ENCODE results near the gene CD22. TPM values are rescaled to one million over a fixed set of nuclear protein-coding genes. Genes with fewer than 3 reads are reported as not detected.

CD22 gene
- total and polyA plus RNA-seq, 2 of the 13 experiments (the other 11 are each of a cell fraction or from before 2014, with no cell fraction given), result 0.71 to 1.7 TPM

GRCh38 chr19:35309481-35310279, 19.3 kb upstream of the CD22 start:
- Histone ChIP-seq H3K4me2 (ENCODE audit: low read depth, low read length) (peak overlapping the region; percentile 48), H2AFZ (ENCODE audit: low read length) (no peak overlapping the region), H3K27me3 (ENCODE audit: control insufficient read depth in 1 of 2, insufficient read depth in 2 of 2, low read length in 2 of 2) (no peaks in the 10 kb centered on the region), H3K79me2 (ENCODE audit: insufficient read depth, low read length) (no peaks in the 10 kb centered on the region), H3K9ac (ENCODE audit: insufficient read depth, low read depth, low read length) (peak overlapping the region; percentile 7; the same call in 1 of the 2 replicates), H3K9me3 (ENCODE audit: low read length) (no peaks in the 10 kb centered on the region), H3K4me1 (ENCODE audit: insufficient read depth, low read length) (peaks cover 99% of the 10 kb centered on the region), H4K20me1 (ENCODE audit: insufficient read depth, low read length) (no peaks in the 10 kb centered on the region), H3K4me3 (replicated peaks in 1 of 3; ENCODE audit: insufficient read depth in 1 of 3, low read depth in 2 of 3, low read length in 3 of 3) (peak overlapping the region in 1 of 3 experiments; percentile 19; a peak in 1 of 6 replicates), H3K36me3 (replicated peaks in 1 of 2; ENCODE audit: control insufficient read depth in 1 of 2, insufficient read depth in 2 of 2, low read length in 2 of 2) (no peaks in the 10 kb centered on the region), H3K27ac (ENCODE audit: extremely low read length, insufficient read depth, low read length) (peak overlapping the region; percentile 61)
- FAIRE-seq (peak; percentile 85), ATAC-seq (peak; percentile 65), DNase-seq (ENCODE audit: low spot score) (peak; percentile 87)
- 46% methylated on average over 15 of the region's 47 CpGs for WGBS (ENCODE audit: low lambda C conversion rate)
- no TSS peak for BruUV-seq (replicated peaks)
- POLR2A ChIA-PET, result interaction anchor here (0.6 to 3.7 kb wide), 7 partner anchors 7 to 169 kb away, joined by 3 to 16 read pairs (median 4); partner anchors contain the start of gene HAMP
- CTCF ChIA-PET (ENCODE audit: low intra/inter-chr PET ratio, low total read pairs), result no interaction called here
- in situ Hi-C loops (cut with HindIII; ENCODE audit: extremely low pct_ligation_motif_present, low pct_unique_long_range_greater_than_20kb), result no loop called here
- intact Hi-C loops (cut with micrococcal nuclease; ENCODE audit: unreplicated experiment), result no loop called here
- TF ChIP-seq ZSCAN25 (CRISPR knock-in tag; IDR thresholded peaks at IDR 0.05), result no peak
- no peak for TF ChIP-seq PTBP1 (IDR thresholded peaks at IDR 0.05; ENCODE audit: low read depth, low read length, poor library complexity, severe bottlenecking)
- TF ChIP-seq PCBP2 (optimal IDR thresholded peaks at IDR 0.05; ENCODE audit: low read depth, low read length, poor library complexity, severe bottlenecking), result no peak
- no peak; the same call in 1 of the 2 replicates for TF ChIP-seq HMG20A (CRISPR knock-in tag; IDR thresholded peaks at IDR 0.05; ENCODE audit: borderline replicate concordance)
- TF ChIP-seq HNF4A (CRISPR knock-in tag; IDR thresholded peaks at IDR 0.05), result peak; percentile 67
- no peak for TF ChIP-seq MAFF (IDR thresholded peaks at IDR 0.05; ENCODE audit: low read depth, low read length)
- no peak for TF ChIP-seq ZFAT (CRISPR knock-in tag; conservative IDR thresholded peaks at IDR 0.05)
- 0 out of 2 replicates have a peak, but pooled peaks have one; percentile 46 for TF ChIP-seq ZGPAT (CRISPR knock-in tag; IDR thresholded peaks at IDR 0.05)
- no peak for TF ChIP-seq EEA1 (CRISPR knock-in tag; IDR thresholded peaks at IDR 0.05; ENCODE audit: borderline replicate concordance)
- no peak for TF ChIP-seq ZNF878 (CRISPR knock-in tag; IDR thresholded peaks at IDR 0.05)
- no peak for TF ChIP-seq SOX6 (IDR thresholded peaks at IDR 0.05)
- peak; percentile 61; the same call in 1 of the 2 replicates for TF ChIP-seq SOX6 (CRISPR knock-in tag; IDR thresholded peaks at IDR 0.05)
- no peak for TF ChIP-seq ZBTB3 (CRISPR knock-in tag; IDR thresholded peaks at IDR 0.05; ENCODE audit: borderline replicate concordance, low read depth)
- TF ChIP-seq, protein P1, sequence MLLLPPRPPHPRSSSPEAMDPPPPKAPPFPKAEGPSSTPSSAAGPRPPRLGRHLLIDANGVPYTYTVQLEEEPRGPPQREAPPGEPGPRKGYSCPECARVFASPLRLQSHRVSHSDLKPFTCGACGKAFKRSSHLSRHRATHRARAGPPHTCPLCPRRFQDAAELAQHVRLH (CRISPR knock-in tag; IDR thresholded peaks at IDR 0.05; ENCODE audit: borderline replicate concordance, low read depth), result no peak
- TF ChIP-seq, protein P2, sequence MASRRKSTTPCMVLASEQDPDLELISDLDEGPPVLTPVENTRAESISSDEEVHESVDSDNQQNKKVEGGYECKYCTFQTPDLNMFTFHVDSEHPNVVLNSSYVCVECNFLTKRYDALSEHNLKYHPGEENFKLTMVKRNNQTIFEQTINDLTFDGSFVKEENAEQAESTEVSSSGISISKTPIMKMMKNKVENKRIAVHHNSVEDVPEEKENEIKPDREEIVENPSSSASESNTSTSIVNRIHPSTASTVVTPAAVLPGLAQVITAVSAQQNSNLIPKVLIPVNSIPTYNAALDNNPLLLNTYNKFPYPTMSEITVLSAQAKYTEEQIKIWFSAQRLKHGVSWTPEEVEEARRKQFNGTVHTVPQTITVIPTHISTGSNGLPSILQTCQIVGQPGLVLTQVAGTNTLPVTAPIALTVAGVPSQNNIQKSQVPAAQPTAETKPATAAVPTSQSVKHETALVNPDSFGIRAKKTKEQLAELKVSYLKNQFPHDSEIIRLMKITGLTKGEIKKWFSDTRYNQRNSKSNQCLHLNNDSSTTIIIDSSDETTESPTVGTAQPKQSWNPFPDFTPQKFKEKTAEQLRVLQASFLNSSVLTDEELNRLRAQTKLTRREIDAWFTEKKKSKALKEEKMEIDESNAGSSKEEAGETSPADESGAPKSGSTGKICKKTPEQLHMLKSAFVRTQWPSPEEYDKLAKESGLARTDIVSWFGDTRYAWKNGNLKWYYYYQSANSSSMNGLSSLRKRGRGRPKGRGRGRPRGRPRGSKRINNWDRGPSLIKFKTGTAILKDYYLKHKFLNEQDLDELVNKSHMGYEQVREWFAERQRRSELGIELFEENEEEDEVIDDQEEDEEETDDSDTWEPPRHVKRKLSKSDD (CRISPR knock-in tag; IDR thresholded peaks at IDR 0.05; ENCODE audit: low read depth), result peak; percentile 85; the same call in 1 of the 2 replicates
- TF ChIP-seq SMYD3 (CRISPR knock-in tag; IDR thresholded peaks at IDR 0.05), result no peak
- no peak for TF ChIP-seq ZC3H4 (CRISPR knock-in tag; IDR thresholded peaks at IDR 0.05; ENCODE audit: borderline replicate concordance)

Data from HepG2 (cell line).